HL-60 (cell line): ENCODE measurements around the gene HPCAL4.

ENCODE experiments used
- POLR2AphosphoS5 ChIP-seq: IDR thresholded peaks from 2 replicates; pipeline ENCODE4 v1.6.1; 2012; ENCODE audit warnings: low read depth
- SPI1 ChIP-seq: IDR thresholded peaks from 2 replicates; pipeline ENCODE4 v1.6.1; 2012; ENCODE audit warnings: low read depth, mild to moderate bottlenecking, borderline replicate concordance
- TF ChIP-seq, protein P1 (sequence below): IDR thresholded peaks from one replicate; pipeline ENCODE4 v1.5.1; 2011; ENCODE audit warnings: low read length, control low read depth, inconsistent platforms; ENCODE audit not compliant: insufficient read depth
- TF ChIP-seq, protein P2 (sequence below): IDR thresholded peaks from 2 replicates; pipeline ENCODE4 v1.6.1; 2012; ENCODE audit warnings: low read depth; ENCODE audit not compliant: insufficient replicate concordance

DNA sequence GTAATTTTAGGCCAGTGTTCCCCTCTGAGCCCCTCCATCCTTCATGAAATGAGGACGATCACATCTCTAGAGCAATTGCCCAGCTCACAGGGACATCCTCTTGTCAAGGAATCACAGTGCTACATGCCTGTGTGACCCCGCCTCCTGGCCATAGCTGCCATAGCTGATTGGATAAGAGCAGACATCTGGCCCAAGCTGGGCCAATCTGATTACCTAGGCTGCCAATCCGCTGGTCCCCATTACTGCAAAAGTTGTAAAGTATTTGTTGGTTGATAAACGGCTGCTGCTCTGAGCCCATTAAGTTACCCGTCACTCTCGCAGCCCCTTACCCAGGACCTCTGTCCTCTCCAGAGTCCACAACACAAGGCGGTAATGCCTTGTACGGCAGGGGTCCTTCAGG lies 27.7 kb downstream of the HPCAL4 start:
- TF ChIP-seq, protein P1, sequence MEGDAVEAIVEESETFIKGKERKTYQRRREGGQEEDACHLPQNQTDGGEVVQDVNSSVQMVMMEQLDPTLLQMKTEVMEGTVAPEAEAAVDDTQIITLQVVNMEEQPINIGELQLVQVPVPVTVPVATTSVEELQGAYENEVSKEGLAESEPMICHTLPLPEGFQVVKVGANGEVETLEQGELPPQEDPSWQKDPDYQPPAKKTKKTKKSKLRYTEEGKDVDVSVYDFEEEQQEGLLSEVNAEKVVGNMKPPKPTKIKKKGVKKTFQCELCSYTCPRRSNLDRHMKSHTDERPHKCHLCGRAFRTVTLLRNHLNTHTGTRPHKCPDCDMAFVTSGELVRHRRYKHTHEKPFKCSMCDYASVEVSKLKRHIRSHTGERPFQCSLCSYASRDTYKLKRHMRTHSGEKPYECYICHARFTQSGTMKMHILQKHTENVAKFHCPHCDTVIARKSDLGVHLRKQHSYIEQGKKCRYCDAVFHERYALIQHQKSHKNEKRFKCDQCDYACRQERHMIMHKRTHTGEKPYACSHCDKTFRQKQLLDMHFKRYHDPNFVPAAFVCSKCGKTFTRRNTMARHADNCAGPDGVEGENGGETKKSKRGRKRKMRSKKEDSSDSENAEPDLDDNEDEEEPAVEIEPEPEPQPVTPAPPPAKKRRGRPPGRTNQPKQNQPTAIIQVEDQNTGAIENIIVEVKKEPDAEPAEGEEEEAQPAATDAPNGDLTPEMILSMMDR: no peak
- TF ChIP-seq POLR2AphosphoS5: no peak
- TF ChIP-seq, protein P2, sequence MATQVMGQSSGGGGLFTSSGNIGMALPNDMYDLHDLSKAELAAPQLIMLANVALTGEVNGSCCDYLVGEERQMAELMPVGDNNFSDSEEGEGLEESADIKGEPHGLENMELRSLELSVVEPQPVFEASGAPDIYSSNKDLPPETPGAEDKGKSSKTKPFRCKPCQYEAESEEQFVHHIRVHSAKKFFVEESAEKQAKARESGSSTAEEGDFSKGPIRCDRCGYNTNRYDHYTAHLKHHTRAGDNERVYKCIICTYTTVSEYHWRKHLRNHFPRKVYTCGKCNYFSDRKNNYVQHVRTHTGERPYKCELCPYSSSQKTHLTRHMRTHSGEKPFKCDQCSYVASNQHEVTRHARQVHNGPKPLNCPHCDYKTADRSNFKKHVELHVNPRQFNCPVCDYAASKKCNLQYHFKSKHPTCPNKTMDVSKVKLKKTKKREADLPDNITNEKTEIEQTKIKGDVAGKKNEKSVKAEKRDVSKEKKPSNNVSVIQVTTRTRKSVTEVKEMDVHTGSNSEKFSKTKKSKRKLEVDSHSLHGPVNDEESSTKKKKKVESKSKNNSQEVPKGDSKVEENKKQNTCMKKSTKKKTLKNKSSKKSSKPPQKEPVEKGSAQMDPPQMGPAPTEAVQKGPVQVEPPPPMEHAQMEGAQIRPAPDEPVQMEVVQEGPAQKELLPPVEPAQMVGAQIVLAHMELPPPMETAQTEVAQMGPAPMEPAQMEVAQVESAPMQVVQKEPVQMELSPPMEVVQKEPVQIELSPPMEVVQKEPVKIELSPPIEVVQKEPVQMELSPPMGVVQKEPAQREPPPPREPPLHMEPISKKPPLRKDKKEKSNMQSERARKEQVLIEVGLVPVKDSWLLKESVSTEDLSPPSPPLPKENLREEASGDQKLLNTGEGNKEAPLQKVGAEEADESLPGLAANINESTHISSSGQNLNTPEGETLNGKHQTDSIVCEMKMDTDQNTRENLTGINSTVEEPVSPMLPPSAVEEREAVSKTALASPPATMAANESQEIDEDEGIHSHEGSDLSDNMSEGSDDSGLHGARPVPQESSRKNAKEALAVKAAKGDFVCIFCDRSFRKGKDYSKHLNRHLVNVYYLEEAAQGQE: no peak
- no peak for TF ChIP-seq SPI1
